Calu3 (cell line): Measurements from ENCODE around the gene LPXN. TPM values are rescaled to one million over a fixed set of nuclear protein-coding genes. Genes with fewer than 3 reads are reported as not detected.
A peak's percentile ranks its signal among the peaks of the same experiment; 100 is the strongest.

Experiments
- BruUV-seq: library from RNA; stranded (reverse); fragments of 400-500 nt; replicated peaks from 2 replicates; lab custom pipeline; 2021; lab: Mats Ljungman, UMichigan
- CTCF ChIA-PET: fragments of 300-600 bp; sonication (Branson Sonifier 250); formaldehyde crosslinking; loops from one replicate; lab custom pipeline; 2022; ENCODE audit warnings: antibody characterized with exemption; lab: Charles Lee
- DNase-seq: peaks from one replicate; pipeline ENCODE4 v3.0.0; 2022
- H3K27ac Mint-ChIP-seq: one replicate; pipeline ENCODE4 v1.8.0; 2022; ENCODE audit warnings: mixed read lengths; ENCODE audit not compliant: unreplicated experiment
- H3K27me3 Mint-ChIP-seq: one replicate; pipeline ENCODE4 v1.8.0; 2022; ENCODE audit warnings: mixed read lengths; ENCODE audit not compliant: unreplicated experiment
- H3K36me3 Mint-ChIP-seq: one replicate; pipeline ENCODE4 v1.8.0; 2022; ENCODE audit warnings: mild to moderate bottlenecking, moderate library complexity, mixed read lengths; ENCODE audit not compliant: insufficient read depth, unreplicated experiment
- H3K4me1 Mint-ChIP-seq: one replicate; pipeline ENCODE4 v1.8.0; 2022; ENCODE audit warnings: mild to moderate bottlenecking, low read depth, mixed read lengths; ENCODE audit not compliant: unreplicated experiment
- H3K4me3 Mint-ChIP-seq: one replicate; pipeline ENCODE4 v1.8.0; 2022; ENCODE audit warnings: mild to moderate bottlenecking, low read depth, moderate library complexity, mixed read lengths; ENCODE audit not compliant: unreplicated experiment
- H3K9me3 Mint-ChIP-seq: one replicate; pipeline ENCODE4 v1.8.0; 2022; ENCODE audit warnings: low read depth, mixed read lengths; ENCODE audit not compliant: unreplicated experiment
- intact Hi-C: fragments of 100-400 bp; cut with micrococcal nuclease; formaldehyde crosslinking; loops from one replicate; pipeline ENCODE4 v1.10.0; 2022; ENCODE audit not compliant: unreplicated experiment
- total RNA-seq: library from RNA; stranded (reverse); gene quantifications from 2 replicates; pipeline ENCODE4 v1.2.3, GENCODE V29; 2022
- TF ChIP-seq, protein P1 (sequence below): fragments of 200-600 bp; IDR thresholded peaks from one replicate; pipeline ENCODE4 v1.8.0; 2022; ENCODE audit warnings: antibody characterized with exemption; ENCODE audit not compliant: unreplicated experiment

LPXN gene
- total RNA-seq, 1 experiment from 2014 or later = 4.0 TPM

DNA sequence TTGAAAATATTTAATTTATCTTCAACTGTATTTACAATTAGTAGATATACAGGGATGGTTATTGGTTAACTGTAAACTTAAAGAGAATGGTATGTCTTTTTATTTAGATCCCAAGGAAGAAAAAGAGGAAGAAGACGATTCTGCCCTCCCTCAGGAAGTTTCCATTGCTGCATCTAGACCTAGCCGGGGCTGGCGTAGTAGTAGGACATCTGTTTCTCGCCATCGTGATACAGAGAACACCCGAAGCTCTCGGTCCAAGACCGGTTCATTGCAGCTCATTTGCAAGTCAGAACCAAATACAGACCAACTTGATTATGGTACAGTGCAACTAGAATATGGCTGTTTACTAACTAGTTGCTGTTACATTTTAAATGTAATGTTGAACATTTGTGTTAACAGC lies 34.1 kb upstream of the LPXN start:
- Mint-ChIP-seq H3K27ac (no peak overlapping the region), H3K4me1 (peaks cover 25% of the 10 kb centered on the region), H3K36me3 (peaks cover 27% of the 10 kb centered on the region), H3K9me3 (no peaks in the 10 kb centered on the region), H3K4me3 (no peak overlapping the region), H3K27me3 (no peaks in the 10 kb centered on the region)
- CTCF ChIA-PET = no interaction called here
- no TSS peak for BruUV-seq
- TF ChIP-seq, protein P1, sequence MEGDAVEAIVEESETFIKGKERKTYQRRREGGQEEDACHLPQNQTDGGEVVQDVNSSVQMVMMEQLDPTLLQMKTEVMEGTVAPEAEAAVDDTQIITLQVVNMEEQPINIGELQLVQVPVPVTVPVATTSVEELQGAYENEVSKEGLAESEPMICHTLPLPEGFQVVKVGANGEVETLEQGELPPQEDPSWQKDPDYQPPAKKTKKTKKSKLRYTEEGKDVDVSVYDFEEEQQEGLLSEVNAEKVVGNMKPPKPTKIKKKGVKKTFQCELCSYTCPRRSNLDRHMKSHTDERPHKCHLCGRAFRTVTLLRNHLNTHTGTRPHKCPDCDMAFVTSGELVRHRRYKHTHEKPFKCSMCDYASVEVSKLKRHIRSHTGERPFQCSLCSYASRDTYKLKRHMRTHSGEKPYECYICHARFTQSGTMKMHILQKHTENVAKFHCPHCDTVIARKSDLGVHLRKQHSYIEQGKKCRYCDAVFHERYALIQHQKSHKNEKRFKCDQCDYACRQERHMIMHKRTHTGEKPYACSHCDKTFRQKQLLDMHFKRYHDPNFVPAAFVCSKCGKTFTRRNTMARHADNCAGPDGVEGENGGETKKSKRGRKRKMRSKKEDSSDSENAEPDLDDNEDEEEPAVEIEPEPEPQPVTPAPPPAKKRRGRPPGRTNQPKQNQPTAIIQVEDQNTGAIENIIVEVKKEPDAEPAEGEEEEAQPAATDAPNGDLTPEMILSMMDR = no peak
- no peak for DNase-seq
- intact Hi-C loops = no loop called here

DNA sequence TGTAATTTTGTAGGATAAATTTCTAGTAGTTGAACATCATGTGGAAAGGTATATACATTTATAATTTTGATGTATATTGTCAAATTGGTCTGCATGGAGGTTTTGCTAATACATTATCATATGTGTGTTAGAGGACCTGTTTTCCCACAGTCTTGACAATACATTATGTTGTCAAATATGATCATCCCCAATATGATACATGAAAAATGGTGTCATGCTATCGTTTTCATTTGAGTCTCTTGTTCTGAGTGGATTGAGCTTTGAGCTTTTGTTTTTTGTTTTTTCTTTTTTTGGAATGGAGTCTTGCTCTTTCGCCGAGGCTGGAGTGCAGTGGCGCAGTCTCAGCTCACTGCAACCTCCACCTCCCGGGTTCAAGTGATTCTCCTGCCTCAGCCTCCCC lies 32.7 kb upstream of the LPXN start:
- Mint-ChIP-seq H3K9me3 (no peaks in the 10 kb centered on the region), H3K36me3 (peaks cover 21% of the 10 kb centered on the region), H3K4me1 (peaks cover 26% of the 10 kb centered on the region), H3K27me3 (no peaks in the 10 kb centered on the region), H3K4me3 (no peak overlapping the region), H3K27ac (no peak overlapping the region)
- TF ChIP-seq, protein P1 = no peak
- BruUV-seq = no TSS peak
- DNase-seq = no peak
- CTCF ChIA-PET = no interaction called here
- intact Hi-C loops = no loop called here

DNA sequence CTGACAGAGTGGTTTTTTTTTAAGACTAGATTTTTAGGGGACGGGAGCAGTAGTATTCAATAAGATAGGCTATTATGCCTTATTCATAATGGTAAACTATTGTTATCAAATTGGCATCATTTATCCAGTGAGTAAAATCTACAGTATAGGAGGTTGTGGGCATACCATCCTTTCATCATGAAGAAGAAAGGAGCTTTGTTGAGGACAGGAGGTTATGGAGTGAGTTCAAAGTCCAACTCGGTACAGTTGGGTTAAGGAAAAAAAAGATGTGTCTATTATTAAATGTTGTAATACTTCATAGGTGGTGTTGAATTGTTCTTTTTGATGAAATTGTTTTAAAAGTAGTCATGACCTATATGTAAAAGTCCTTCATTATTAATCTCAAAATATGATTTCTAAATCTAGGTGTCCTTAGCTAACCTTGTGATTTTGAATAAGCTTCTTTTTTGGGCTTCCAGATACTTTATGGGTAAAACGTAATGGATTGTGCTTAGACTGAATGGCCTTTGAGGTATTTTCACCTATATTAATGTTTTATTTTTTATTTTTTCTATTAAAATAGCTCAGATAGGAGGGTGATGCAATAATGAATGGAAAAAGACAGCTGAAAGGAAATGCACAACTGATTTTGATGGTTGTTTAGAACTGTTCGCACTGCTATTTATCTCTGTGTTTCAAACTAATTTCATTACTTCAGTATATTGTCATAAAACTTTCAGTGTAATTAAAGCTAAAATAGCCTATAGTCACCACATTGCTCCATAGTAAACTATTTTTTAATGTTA lies 31.5 kb upstream of the LPXN start:
- intact Hi-C loops = no loop called here
- DNase-seq = no peak
- TF ChIP-seq, protein P1 = no peak
- H3K9me3 Mint-ChIP-seq = no peaks in the 10 kb centered on the region
- peak overlapping the region; percentile 7 for H3K27ac Mint-ChIP-seq
- BruUV-seq = no TSS peak
- H3K4me3 Mint-ChIP-seq = no peak overlapping the region
- peaks cover 26% of the 10 kb centered on the region for H3K4me1 Mint-ChIP-seq
- peaks cover 21% of the 10 kb centered on the region for H3K36me3 Mint-ChIP-seq
- H3K27me3 Mint-ChIP-seq = no peaks in the 10 kb centered on the region
- CTCF ChIA-PET = interaction anchor here (0.6 to 1.6 kb wide), 3 partner anchors 39 to 1149 kb away, joined by 3 to 4 read pairs (median 4); no protein-coding TSS in a partner anchor

DNA sequence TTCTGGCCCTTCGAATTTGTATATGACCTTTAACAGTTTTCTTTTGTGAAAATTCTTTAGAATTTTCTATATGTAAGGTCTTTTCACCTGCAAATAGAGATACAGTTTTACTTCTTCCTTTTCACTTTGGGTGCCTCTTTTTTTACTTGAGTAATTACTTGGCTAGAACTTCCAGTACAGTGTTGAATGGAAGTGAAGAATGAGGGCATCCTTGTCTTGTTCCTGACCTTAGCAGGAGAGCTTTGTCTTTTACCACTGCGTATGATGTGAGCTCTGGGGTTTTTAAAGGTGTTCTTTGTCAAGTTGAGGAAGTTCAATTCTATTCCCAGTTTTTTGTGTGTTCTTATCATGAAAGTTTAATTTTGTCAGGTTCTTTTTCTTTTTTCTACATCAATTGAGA lies 24.9 kb upstream of the LPXN start:
- Mint-ChIP-seq H3K4me1 (peaks cover 18% of the 10 kb centered on the region), H3K9me3 (no peaks in the 10 kb centered on the region), H3K36me3 (peaks cover 16% of the 10 kb centered on the region), H3K27me3 (no peaks in the 10 kb centered on the region), H3K4me3 (no peak overlapping the region), H3K27ac (no peak overlapping the region)
- BruUV-seq = no TSS peak
- CTCF ChIA-PET = no interaction called here
- no peak for DNase-seq
- TF ChIP-seq, protein P1 = no peak
- intact Hi-C loops = no loop called here
